ENCODE data around the gene RFFL. TPM values are rescaled to one million over a fixed set of nuclear protein-coding genes. Genes with fewer than 3 reads are reported as not detected.
A peak's percentile ranks its signal among the peaks of the same experiment; 100 is the strongest.

Gene RFFL
- total and polyA plus RNA-seq, 9 of the 15 experiments (the other 6 are each of a cell fraction or from before 2014, with no cell fraction given) = 3.4 to 18.1 (median 12.8) TPM

DNA sequence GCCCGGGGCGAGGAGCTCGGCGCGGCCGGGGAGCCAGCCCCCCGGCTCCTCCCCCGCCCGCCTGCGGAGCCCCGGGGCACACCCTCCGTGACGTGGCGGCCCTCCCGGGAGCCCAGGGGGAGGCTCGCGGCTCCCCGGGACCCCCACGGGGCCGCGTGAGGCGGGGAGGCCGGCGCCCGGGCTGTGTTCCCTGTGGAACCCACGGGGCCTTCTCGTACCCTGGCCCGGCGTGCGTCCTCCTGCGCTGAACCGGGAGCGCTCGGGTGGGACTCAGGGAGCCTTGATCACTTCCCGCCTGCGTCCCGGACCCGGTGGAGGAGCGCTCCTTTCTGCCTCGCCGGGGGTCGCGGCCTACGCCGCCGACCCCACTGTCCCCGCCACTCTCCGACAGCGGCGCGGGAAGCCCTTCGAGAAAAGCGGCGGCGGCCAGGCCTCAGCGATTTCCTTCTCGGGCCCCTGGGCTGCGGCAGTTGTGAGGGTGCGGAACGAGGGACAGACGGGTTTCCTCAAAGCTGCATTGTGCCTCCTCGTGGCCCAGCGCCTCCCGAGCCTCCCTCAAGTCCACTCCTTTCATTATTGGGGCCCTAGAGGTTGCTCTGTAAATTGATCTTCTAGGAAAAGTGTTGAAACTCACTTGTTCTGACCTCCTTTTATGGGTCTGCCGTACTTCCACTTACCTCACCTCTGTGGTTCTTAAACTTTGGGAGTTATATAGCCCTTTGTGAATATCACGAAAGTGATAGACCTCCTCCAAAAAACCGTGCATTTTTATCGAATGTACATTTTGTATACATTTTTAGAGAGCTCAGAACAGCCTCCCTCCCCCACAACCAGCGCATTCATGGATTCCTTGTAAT is 82.6 kb downstream of the RFFL start (continued):
- TF ChIP-seq, protein P1, sequence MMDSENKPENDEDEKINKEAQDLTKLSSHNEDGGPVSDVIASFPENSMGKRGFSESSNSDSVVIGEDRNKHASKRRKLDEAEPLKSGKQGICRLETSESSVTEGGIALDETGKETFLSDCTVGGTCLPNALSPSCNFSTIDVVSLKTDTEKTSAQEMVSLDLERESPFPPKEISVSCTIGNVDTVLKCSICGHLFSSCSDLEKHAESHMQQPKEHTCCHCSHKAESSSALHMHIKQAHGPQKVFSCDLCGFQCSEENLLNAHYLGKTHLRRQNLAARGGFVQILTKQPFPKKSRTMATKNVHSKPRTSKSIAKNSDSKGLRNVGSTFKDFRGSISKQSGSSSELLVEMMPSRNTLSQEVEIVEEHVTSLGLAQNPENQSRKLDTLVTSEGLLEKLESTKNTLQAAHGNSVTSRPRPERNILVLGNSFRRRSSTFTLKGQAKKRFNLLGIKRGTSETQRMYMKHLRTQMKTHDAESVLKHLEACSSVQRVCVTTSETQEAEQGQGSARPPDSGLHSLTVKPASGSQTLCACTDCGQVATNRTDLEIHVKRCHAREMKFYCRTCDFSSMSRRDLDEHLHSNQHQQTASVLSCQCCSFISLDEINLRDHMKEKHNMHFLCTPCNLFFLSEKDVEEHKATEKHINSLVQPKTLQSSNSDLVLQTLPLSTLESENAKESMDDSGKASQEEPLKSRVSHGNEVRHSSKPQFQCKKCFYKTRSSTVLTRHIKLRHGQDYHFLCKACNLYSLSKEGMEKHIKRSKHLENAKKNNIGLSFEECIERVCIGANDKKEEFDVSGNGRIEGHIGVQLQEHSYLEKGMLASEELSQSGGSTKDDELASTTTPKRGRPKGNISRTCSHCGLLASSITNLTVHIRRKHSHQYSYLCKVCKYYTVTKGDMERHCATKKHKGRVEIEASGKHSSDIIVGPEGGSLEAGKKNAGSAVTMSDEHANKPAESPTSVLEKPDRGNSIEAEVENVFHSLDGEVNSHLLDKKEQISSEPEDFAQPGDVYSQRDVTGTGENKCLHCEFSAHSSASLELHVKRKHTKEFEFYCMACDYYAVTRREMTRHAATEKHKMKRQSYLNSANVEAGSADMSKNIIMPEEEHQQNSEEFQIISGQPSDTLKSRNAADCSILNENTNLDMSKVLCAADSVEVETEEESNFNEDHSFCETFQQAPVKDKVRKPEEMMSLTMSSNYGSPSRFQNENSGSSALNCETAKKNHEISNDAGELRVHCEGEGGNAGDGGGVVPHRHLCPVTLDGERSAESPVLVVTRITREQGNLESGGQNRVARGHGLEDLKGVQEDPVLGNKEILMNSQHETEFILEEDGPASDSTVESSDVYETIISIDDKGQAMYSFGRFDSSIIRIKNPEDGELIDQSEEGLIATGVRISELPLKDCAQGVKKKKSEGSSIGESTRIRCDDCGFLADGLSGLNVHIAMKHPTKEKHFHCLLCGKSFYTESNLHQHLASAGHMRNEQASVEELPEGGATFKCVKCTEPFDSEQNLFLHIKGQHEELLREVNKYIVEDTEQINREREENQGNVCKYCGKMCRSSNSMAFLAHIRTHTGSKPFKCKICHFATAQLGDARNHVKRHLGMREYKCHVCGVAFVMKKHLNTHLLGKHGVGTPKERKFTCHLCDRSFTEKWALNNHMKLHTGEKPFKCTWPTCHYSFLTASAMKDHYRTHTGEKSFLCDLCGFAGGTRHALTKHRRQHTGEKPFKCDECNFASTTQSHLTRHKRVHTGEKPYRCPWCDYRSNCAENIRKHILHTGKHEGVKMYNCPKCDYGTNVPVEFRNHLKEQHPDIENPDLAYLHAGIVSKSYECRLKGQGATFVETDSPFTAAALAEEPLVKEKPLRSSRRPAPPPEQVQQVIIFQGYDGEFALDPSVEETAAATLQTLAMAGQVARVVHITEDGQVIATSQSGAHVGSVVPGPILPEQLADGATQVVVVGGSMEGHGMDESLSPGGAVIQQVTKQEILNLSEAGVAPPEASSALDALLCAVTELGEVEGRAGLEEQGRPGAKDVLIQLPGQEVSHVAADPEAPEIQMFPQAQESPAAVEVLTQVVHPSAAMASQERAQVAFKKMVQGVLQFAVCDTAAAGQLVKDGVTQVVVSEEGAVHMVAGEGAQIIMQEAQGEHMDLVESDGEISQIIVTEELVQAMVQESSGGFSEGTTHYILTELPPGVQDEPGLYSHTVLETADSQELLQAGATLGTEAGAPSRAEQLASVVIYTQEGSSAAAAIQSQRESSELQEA (IDR thresholded peaks at IDR 0.05; ENCODE audit: low read depth) = no peak
- TF ChIP-seq RBM22 (IDR thresholded peaks at IDR 0.05; ENCODE audit: low read depth, low read length, poor library complexity, severe bottlenecking) = peak; percentile 77
- TF ChIP-seq, protein P2, sequence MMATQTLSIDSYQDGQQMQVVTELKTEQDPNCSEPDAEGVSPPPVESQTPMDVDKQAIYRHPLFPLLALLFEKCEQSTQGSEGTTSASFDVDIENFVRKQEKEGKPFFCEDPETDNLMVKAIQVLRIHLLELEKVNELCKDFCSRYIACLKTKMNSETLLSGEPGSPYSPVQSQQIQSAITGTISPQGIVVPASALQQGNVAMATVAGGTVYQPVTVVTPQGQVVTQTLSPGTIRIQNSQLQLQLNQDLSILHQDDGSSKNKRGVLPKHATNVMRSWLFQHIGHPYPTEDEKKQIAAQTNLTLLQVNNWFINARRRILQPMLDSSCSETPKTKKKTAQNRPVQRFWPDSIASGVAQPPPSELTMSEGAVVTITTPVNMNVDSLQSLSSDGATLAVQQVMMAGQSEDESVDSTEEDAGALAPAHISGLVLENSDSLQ (IDR thresholded peaks at IDR 0.05) = no peak
- TF ChIP-seq GTF2A2 (tag; IDR thresholded peaks at IDR 0.05) = no peak
- TF ChIP-seq, protein P3, sequence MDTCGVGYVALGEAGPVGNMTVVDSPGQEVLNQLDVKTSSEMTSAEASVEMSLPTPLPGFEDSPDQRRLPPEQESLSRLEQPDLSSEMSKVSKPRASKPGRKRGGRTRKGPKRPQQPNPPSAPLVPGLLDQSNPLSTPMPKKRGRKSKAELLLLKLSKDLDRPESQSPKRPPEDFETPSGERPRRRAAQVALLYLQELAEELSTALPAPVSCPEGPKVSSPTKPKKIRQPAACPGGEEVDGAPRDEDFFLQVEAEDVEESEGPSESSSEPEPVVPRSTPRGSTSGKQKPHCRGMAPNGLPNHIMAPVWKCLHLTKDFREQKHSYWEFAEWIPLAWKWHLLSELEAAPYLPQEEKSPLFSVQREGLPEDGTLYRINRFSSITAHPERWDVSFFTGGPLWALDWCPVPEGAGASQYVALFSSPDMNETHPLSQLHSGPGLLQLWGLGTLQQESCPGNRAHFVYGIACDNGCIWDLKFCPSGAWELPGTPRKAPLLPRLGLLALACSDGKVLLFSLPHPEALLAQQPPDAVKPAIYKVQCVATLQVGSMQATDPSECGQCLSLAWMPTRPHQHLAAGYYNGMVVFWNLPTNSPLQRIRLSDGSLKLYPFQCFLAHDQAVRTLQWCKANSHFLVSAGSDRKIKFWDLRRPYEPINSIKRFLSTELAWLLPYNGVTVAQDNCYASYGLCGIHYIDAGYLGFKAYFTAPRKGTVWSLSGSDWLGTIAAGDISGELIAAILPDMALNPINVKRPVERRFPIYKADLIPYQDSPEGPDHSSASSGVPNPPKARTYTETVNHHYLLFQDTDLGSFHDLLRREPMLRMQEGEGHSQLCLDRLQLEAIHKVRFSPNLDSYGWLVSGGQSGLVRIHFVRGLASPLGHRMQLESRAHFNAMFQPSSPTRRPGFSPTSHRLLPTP (IDR thresholded peaks at IDR 0.05; ENCODE audit: borderline replicate concordance, extremely low read depth, insufficient read length) = peak; percentile 12
- no peak for TF ChIP-seq ZNF436 (CRISPR knock-in tag; IDR thresholded peaks at IDR 0.05)
- no peak for TF ChIP-seq ZNF780A (CRISPR knock-in tag; IDR thresholded peaks at IDR 0.05)
- no peak for TF ChIP-seq MAFF (IDR thresholded peaks at IDR 0.05; ENCODE audit: low read length)
- no peak for TF ChIP-seq ARHGAP35 (IDR thresholded peaks at IDR 0.05; ENCODE audit: partially characterized antibody)
- peak; percentile 18; the same call in 1 of the 2 replicates for TF ChIP-seq RB1 (IDR thresholded peaks at IDR 0.05; ENCODE audit: low read depth)
- no peak for TF ChIP-seq MCM7 (IDR thresholded peaks at IDR 0.05)
- no peak for TF ChIP-seq FOXK2 (conservative IDR thresholded peaks at IDR 0.05 in 1 of 2, IDR thresholded peaks at IDR 0.05 in 1 of 2; ENCODE audit: low read depth in 2 of 2)
- no peak for TF ChIP-seq ZNF23 (CRISPR knock-in tag; IDR thresholded peaks at IDR 0.05)
- peak; percentile 59 for TF ChIP-seq POLR2A (conservative IDR thresholded peaks at IDR 0.05)
- TF ChIP-seq, protein P4, sequence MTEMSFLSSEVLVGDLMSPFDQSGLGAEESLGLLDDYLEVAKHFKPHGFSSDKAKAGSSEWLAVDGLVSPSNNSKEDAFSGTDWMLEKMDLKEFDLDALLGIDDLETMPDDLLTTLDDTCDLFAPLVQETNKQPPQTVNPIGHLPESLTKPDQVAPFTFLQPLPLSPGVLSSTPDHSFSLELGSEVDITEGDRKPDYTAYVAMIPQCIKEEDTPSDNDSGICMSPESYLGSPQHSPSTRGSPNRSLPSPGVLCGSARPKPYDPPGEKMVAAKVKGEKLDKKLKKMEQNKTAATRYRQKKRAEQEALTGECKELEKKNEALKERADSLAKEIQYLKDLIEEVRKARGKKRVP (CRISPR knock-in tag; IDR thresholded peaks at IDR 0.05) = no peak

Data from K562 (cell line).